Loucy (cell line): Measurements from ENCODE around the gene PRPS1.

ENCODE experiments used
- EZH2phosphoT487 ChIP-seq: fragments of 200-600 bp; IDR thresholded peaks from 2 replicates; pipeline ENCODE4 v1.6.1; 2018; ENCODE audit warnings: antibody characterized with exemption, mild to moderate bottlenecking, moderate library complexity, borderline replicate concordance
- TF ChIP-seq, protein P1 (sequence below): fragments of 200-600 bp; sonication (generic); conservative IDR thresholded peaks from 2 replicates; pipeline ENCODE4 v1.5.1; 2014; ENCODE audit warnings: mild to moderate bottlenecking, antibody characterized with exemption, low read length

DNA sequence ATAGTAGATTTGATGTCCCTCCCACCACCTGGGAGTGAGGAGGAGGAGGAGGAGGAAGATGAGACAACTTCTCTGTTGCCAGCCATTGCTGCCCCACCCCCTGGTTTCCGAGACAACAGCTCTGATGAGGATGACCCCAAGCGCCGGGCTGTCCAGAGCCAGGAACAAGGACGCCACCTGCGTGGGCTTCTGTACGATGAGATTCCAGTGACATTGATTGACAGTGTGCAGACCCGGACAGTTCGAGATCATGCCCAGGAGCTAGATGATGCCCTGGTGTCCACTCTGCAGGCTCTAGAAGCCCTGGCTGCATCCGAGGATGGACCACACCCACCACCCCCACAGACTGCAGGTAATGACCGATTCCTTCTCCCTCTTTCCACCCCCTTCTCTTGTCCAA is 30.5 kb upstream of the PRPS1 start:
- TF ChIP-seq, protein P1, sequence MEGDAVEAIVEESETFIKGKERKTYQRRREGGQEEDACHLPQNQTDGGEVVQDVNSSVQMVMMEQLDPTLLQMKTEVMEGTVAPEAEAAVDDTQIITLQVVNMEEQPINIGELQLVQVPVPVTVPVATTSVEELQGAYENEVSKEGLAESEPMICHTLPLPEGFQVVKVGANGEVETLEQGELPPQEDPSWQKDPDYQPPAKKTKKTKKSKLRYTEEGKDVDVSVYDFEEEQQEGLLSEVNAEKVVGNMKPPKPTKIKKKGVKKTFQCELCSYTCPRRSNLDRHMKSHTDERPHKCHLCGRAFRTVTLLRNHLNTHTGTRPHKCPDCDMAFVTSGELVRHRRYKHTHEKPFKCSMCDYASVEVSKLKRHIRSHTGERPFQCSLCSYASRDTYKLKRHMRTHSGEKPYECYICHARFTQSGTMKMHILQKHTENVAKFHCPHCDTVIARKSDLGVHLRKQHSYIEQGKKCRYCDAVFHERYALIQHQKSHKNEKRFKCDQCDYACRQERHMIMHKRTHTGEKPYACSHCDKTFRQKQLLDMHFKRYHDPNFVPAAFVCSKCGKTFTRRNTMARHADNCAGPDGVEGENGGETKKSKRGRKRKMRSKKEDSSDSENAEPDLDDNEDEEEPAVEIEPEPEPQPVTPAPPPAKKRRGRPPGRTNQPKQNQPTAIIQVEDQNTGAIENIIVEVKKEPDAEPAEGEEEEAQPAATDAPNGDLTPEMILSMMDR: no peak
- no peak for TF ChIP-seq EZH2phosphoT487
